Ovary (tissue), 3 donors: ENCODE data around the gene RSU1.

ENCODE experiments used
- POLR2A ChIP-seq: fragments of 450-650 bp; IDR thresholded peaks from one replicate; pipeline ENCODE4 v1.6.1; 2017; ENCODE audit warnings: antibody characterized with exemption, mild to moderate bottlenecking, moderate library complexity
- TF ChIP-seq, protein P1 (sequence below), 3 donors: fragments of 450-650 bp in 2 of 3; fragments of 200-600 bp in 1 of 3; IDR thresholded peaks; one replicate each; pipeline versions ENCODE4 v1.5.1 to v1.8.0; 2016 to 2022; ENCODE audit warnings: antibody characterized with exemption in 3 of 3, mild to moderate bottlenecking in 1 of 3
- donor health status: DM: no; HTN: no; CAD: no.

DNA sequence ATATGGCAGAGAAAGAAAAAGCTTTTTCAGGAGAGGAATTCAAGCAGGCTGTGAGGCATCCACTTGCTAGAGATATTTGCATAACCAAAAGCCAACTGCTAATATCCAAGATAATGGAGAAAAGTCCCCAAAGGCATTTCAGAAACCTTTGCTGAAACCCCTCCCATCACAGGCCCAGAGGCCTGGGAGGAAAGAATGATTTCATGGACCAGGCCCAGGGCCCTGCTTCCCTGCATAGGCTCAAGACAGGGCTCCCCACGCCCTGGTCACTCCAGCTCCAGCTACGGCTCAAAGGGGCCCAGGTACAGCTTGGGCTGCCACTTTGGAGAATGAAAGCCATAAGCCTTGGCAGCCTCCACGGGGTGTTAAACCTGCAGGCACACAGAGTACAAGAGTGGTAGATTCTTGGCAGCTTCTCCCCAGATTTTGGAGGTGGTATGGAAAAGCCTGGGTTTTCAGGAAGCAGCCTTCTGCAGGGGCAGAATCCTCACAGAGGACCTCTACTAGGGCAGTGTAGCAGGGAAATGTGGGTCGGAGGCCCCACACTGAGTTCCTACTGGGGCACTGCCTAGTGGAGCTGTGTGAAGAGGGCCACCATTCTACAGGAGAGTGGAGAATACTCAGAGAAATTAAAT is 5.6 kb upstream of the RSU1 start:
- TF ChIP-seq POLR2A: no peak
- TF ChIP-seq, protein P1, sequence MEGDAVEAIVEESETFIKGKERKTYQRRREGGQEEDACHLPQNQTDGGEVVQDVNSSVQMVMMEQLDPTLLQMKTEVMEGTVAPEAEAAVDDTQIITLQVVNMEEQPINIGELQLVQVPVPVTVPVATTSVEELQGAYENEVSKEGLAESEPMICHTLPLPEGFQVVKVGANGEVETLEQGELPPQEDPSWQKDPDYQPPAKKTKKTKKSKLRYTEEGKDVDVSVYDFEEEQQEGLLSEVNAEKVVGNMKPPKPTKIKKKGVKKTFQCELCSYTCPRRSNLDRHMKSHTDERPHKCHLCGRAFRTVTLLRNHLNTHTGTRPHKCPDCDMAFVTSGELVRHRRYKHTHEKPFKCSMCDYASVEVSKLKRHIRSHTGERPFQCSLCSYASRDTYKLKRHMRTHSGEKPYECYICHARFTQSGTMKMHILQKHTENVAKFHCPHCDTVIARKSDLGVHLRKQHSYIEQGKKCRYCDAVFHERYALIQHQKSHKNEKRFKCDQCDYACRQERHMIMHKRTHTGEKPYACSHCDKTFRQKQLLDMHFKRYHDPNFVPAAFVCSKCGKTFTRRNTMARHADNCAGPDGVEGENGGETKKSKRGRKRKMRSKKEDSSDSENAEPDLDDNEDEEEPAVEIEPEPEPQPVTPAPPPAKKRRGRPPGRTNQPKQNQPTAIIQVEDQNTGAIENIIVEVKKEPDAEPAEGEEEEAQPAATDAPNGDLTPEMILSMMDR (IDR thresholded peaks at IDR 0.05): no peak
